Measurements from ENCODE around the gene TMEM252. TPM values are rescaled to one million over a fixed set of nuclear protein-coding genes. Genes with fewer than 3 reads are reported as not detected.

The TMEM252 gene
- polyA plus RNA-seq, 1 donor (not counting 4 experiments of a cell fraction or from before 2014, with no cell fraction given), result not detected

DNA sequence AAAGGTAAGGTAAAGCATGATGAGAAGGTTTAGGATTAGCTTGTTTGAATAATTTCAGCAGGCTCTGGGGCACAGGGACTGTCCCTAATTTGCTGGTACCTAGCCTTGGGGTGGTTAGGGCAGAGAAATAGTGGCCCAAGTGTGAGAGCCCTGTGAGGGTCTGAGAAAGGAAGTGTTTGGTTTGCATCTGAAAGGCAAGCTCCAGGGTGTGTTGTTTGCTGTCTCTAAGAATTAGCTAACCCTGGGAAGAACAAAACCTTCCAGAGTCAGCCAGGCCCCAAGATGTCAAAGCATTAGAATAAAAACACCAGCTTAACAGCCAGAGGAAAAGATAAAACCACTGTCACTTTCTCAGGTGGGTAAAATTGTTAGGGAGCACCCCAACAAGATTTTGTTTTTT lies 31.0 kb downstream of the TMEM252 start:
- FAIRE-seq, result no peak
- Histone ChIP-seq H3K9me1 (ENCODE audit: control insufficient read depth, extremely low read depth, insufficient read depth, low read length) (no peaks in the 10 kb centered on the region), H3K27me3 (ENCODE audit: control insufficient read depth, extremely low read depth, insufficient read depth, low read length) (no peaks in the 10 kb centered on the region), H2AFZ (ENCODE audit: control insufficient read depth, low read length) (no peak overlapping the region), H3K4me1 (ENCODE audit: control insufficient read depth, extremely low read depth, insufficient read depth, low read length) (no peaks in the 10 kb centered on the region), H3K4me3 (ENCODE audit: control insufficient read depth in 2 of 3, extremely low read depth in 1 of 3, insufficient read depth in 2 of 3, low read depth in 1 of 3, low read length in 3 of 3) (no peak overlapping the region), H3K79me2 (ENCODE audit: control insufficient read depth, insufficient read depth, low read length) (no peaks in the 10 kb centered on the region), H4K20me1 (ENCODE audit: control insufficient read depth, extremely low read depth, insufficient read depth, low read length) (no peaks in the 10 kb centered on the region), H3K9me3 (ENCODE audit: control insufficient read depth, low read depth, low read length) (no peaks in the 10 kb centered on the region), H3K4me2 (ENCODE audit: control insufficient read depth, extremely low read depth, insufficient read depth, low read depth, low read length) (no peak overlapping the region), H3K27ac (ENCODE audit: control insufficient read depth, insufficient read depth, low read length) (no peak overlapping the region), H3K9ac (ENCODE audit: control insufficient read depth, extremely low read depth, insufficient read depth, low read length) (no peak overlapping the region), H3K36me3 (ENCODE audit: control insufficient read depth in 2 of 2, extremely low read depth in 1 of 2, insufficient read depth in 2 of 2, low read length in 2 of 2) (no peaks in the 10 kb centered on the region)
- no peak for DNase-seq (ENCODE audit: low read depth, low spot score)
- dilution Hi-C loops (cut with MboI; ENCODE audit: extremely low pct_ligation_motif_present, low sequenced_read_pairs), result loop anchor here (25.0 kb wide), 1 partner anchor 103 kb away; no protein-coding TSS in a partner anchor
- no peak for TF ChIP-seq EZH2 (IDR thresholded peaks at IDR 0.05; ENCODE audit: low read length)
- TF ChIP-seq, protein P1, sequence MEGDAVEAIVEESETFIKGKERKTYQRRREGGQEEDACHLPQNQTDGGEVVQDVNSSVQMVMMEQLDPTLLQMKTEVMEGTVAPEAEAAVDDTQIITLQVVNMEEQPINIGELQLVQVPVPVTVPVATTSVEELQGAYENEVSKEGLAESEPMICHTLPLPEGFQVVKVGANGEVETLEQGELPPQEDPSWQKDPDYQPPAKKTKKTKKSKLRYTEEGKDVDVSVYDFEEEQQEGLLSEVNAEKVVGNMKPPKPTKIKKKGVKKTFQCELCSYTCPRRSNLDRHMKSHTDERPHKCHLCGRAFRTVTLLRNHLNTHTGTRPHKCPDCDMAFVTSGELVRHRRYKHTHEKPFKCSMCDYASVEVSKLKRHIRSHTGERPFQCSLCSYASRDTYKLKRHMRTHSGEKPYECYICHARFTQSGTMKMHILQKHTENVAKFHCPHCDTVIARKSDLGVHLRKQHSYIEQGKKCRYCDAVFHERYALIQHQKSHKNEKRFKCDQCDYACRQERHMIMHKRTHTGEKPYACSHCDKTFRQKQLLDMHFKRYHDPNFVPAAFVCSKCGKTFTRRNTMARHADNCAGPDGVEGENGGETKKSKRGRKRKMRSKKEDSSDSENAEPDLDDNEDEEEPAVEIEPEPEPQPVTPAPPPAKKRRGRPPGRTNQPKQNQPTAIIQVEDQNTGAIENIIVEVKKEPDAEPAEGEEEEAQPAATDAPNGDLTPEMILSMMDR (optimal IDR thresholded peaks at IDR 0.05 in 1 of 3, IDR thresholded peaks at IDR 0.05 in 1 of 3, conservative IDR thresholded peaks at IDR 0.05 in 1 of 3; ENCODE audit: extremely low read depth in 1 of 3, insufficient read depth in 2 of 3, low read length in 3 of 3), result no peak

DNA sequence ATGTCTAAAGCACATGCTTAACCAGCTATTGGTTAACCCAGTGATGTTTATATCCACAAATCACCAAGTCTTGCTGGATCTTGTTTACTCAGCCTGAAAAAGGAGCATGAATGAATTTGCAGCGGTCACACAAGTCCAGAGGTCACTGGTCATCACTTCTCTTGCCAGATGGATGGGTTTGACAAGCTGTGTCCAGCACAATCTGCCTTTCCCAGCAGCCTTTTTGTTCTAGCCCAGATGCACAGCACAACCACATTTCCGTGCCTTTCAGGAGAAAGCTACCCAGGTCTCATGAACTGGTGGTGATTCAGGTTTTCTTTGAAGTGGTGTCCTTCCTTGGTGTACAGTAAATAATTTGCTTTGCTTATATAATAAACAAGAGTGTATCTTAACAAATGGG lies 32.1 kb downstream of the TMEM252 start:
- dilution Hi-C loops (cut with MboI; ENCODE audit: extremely low pct_ligation_motif_present, low sequenced_read_pairs), result loop anchor here (25.0 kb wide), 1 partner anchor 104 kb away; no protein-coding TSS in a partner anchor
- H3K4me1 ChIP-seq (ENCODE audit: control insufficient read depth, extremely low read depth, insufficient read depth, low read length), result no peaks in the 10 kb centered on the region
- no peak for DNase-seq (ENCODE audit: low read depth, low spot score)
- H3K27me3 ChIP-seq (ENCODE audit: control insufficient read depth, extremely low read depth, insufficient read depth, low read length), result no peaks in the 10 kb centered on the region
- no peaks in the 10 kb centered on the region for H3K79me2 ChIP-seq (ENCODE audit: control insufficient read depth, insufficient read depth, low read length)
- H3K4me3 ChIP-seq (ENCODE audit: control insufficient read depth in 2 of 3, extremely low read depth in 1 of 3, insufficient read depth in 2 of 3, low read depth in 1 of 3, low read length in 3 of 3), result no peak overlapping the region
- H3K27ac ChIP-seq (ENCODE audit: control insufficient read depth, insufficient read depth, low read length), result no peak overlapping the region
- no peak for TF ChIP-seq EZH2 (IDR thresholded peaks at IDR 0.05; ENCODE audit: low read length)
- TF ChIP-seq, protein P1 (optimal IDR thresholded peaks at IDR 0.05 in 1 of 3, IDR thresholded peaks at IDR 0.05 in 1 of 3, conservative IDR thresholded peaks at IDR 0.05 in 1 of 3; ENCODE audit: extremely low read depth in 1 of 3, insufficient read depth in 2 of 3, low read length in 3 of 3), result no peak
- no peaks in the 10 kb centered on the region for H3K9me1 ChIP-seq (ENCODE audit: control insufficient read depth, extremely low read depth, insufficient read depth, low read length)
- no peak overlapping the region for H3K4me2 ChIP-seq (ENCODE audit: control insufficient read depth, extremely low read depth, insufficient read depth, low read depth, low read length)
- H3K36me3 ChIP-seq (ENCODE audit: control insufficient read depth in 2 of 2, extremely low read depth in 1 of 2, insufficient read depth in 2 of 2, low read length in 2 of 2), result no peaks in the 10 kb centered on the region
- H2AFZ ChIP-seq (ENCODE audit: control insufficient read depth, low read length), result no peak overlapping the region
- no peak for FAIRE-seq
- no peaks in the 10 kb centered on the region for H4K20me1 ChIP-seq (ENCODE audit: control insufficient read depth, extremely low read depth, insufficient read depth, low read length)
- H3K9me3 ChIP-seq (ENCODE audit: control insufficient read depth, low read depth, low read length), result no peaks in the 10 kb centered on the region
- no peak overlapping the region for H3K9ac ChIP-seq (ENCODE audit: control insufficient read depth, extremely low read depth, insufficient read depth, low read length)
